ENCODE data around the gene ARNT2.

Gene ARNT2

GRCh38 chr15:80467311-80467714 lies 63.1 kb downstream of the ARNT2 start:
- DNase-seq = no peak

DNA sequence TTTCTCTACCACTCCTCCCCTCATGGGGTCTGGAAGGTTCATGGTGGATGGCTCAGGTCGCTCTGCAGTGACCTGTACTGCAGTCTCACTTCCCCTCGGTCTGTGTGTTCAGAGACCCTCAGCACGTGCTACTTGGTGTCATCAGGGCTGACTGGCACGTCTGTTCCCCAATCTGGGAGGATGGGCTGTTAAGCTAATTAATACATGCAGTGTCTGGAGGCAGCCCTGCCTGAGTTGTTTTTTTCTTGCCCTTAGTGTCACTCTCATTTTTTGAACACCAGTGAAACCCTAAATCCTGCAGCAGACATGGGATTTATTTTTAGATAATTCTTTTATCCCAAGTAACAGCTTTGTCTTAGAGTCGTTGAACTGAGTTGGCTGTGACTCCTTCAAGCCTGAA lies 64.6 kb downstream of the ARNT2 start:
- no peak for DNase-seq

GRCh38 chr15:80471881-80472280 lies 67.7 kb downstream of the ARNT2 start:
- DNase-seq = no peak

DNA sequence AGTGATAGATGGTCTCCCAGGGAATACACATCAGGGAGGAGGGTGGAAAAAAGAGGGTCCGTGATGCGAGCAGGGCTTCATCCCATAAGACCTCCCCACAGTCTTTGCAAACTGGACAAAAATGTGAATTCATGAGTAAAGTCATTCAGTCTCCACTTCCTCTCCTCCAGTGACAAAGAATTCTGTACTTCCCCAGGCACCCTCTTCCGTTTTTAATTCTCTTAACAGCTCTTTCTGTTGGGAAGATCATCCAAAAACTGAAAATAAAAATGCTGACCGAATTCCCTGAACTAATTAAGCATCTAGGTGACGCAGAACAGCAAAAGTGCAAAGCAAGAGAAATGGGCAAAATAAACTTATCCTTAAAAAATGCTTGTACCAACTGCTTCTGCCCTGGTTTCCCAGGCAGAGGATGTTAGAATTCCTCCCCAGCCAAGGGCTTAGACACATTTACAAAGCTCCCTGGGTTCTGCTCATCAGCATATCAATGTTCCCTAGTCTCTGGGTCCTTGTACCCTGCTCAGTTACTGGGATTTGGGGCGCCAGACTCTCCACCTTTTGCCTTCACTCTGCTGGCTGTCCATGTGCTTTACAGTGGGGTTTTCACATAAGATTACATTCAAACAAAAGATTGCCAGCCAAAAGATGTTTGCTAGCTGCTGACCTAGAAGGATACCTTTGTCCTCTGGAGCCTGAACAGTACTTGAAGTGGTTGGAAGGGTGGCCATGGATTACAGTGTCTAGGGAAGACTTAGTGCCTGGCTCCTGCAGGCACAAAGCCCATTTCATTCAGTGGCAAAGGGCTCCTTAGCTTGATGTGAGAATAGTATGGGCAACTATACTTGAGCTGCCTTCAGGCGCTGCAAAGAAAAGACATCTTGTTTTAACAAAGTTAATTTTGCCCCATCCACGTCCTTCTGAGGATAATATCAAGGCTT lies 69.4 kb downstream of the ARNT2 start:
- DNase-seq = no peak

DNA sequence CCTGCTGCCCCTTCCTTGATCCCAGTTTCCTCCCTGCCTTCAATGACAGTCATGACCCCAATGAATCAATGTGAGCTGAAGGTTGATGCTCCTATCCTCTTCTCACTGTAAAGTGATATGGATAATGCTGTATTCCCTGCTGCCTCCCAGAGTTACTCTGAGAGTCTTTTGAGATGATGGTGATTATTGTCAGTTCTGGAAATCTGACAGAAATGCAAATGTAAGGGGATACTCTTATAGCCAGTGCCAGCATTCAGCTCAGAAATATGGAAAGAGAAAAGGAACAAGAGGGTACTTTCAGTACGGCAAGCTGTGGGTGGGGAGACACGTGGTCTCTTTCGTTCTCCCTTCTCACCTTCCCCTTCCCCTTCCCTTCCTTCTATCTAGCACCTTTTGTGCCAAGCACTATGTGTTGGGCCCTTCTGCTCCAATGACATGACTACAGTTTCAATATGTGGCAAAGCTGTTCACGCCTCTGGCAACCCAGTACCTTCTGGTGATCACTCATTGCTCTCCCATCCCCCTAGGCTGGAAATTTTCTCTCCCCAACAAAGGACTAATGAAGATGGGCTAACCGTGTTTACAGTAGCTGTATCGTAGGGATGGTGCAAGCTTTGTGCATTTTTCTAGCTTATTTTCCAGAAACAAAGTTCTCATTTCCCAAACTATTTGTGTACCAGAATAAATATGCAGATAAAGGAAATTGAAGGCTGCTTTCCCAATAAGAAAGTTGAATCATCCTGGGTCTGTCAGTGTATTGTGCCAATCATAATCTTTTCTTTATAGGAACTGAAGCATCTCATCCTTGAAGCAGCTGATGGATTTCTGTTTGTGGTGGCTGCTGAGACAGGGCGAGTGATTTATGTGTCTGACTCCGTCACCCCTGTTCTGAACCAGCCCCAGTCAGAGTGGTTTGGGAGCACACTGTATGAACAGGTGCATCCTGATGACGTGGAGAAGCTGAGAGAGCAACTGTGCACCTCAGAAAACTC lies 70.3 kb downstream of the ARNT2 start:
- no peak for DNase-seq

DNA sequence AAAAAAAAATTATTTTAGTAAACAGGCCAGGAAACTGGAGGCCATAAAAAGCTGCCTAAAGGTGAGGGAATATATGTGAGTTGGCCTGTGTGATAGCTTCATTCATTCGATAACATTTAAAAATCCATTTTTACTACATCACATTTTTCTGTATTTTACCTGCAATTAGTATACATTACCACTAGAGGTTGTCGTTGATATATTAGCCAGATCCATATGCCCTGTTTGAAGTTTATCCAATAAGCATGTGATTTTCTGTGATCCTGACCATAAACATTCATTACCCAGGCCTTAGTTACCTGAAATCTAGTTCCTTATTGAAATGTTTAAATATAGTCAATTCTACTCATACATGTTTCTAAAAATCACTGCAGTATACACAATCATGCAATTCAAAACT lies 71.4 kb downstream of the ARNT2 start:
- DNase-seq = no peak

DNA sequence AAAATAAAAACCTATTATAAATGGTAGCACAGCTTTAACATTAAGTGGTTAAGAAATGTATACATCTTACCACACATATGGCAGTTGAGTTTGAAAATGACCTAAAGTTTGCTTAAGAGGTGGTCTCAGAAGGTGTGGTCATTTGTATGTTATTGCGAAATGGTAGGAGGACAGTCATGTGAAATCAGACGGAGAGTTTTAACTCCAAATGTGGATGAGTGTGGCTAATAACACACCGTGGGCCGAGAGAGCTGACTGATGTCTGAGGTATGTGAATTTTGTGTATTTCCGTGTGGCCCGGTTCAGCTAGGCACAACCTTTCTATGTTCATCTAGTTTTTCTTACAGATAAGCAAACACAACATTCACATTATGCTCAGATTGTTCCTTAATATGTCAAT lies 71.9 kb downstream of the ARNT2 start:
- no peak for DNase-seq

- DNase-seq = no peak
Measured at GRCh38 chr15:80478075-80478474, 73.9 kb downstream of the ARNT2 start.

DNA sequence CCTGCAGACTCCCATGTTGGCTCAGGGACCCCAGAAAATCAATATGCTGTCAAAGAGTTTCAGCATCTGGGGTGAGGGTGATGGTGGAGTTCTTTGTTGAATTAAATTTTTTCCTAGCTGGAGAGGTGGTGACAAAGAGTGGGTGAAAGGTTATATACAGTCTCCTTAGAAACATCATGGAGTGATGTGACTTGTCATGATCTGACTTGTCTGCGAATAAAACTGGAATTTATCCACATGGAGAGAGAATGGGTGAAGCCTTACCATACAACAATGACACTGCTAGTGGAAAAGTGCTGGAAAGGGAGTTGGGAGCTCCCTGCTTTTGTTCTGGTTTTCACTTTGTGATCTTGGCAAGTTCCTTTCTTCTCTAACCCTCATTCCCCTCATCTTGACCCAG lies 75.0 kb downstream of the ARNT2 start:
- DNase-seq = no peak

GRCh38 chr15:80480171-80480811 lies 76.1 kb downstream of the ARNT2 start:
- DNase-seq = no peak

GRCh38 chr15:80480909-80481308 lies 76.7 kb downstream of the ARNT2 start:
- DNase-seq = no peak

DNA sequence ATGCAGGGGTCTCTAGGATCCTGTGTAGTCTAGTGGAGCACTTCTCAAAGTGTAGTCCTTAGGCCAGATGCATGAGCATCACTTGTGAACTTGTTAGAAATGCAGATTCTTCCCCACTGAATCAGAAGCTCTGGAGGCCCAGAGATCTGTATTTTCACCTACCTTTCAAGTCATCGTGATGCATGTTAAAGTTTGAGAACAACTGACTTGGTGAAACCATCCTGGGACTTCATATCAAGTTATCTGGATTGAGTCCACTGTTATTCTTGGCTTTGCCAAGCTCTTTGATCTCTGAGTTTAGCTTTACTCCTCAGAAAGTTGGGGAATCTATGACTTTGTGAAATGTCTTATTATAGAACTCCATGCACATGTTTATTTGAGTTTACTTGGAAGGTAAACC lies 78.5 kb downstream of the ARNT2 start:
- no peak for DNase-seq

DNA sequence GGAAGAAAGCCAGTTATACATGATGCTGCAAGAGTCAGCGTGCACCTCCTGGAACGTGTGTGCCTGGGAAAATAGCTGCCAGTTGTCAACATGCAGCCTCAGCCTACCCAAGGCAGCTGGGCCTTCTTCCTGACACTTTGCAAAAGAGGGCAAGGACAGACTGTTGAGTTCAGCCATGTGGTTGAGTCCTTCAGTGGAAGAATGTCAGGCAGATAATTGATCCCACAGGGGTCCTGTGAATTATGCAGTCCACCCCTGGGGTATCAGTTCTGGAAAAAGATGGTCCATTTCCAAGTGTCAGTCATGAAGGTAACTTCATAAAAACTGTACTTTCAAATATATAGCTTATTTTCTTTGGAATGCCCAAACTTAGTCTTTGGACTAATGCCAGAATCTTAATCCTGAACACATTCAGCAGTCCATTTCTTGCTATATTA lies 79.6 kb downstream of the ARNT2 start:
- DNase-seq = no peak

DNA sequence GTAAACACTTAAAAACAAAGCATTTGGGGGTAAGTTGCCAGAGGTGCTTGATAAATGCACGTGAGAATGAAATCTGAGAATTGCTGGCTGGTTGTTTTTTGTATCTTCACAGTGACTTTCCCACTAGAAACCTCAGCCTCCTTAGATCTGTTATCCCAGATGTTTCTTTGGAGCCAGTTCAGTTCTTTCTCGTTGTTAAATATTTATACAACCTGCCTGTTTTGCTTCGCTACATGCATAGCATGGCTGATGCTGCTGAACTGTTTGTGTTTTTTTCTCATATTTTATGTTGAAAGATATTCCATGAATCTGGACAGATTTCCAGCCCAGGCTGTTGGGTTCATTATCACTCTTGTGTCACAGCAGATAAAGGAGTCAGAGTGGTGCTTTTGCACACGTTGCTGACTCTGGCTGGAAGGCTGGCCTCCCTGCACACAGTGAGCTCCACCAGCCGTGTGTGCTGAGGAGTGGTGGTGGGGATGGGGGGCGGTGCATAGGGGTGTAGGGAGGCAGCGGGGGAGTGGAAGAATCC lies 80.2 kb downstream of the ARNT2 start:
- DNase-seq = no peak

GRCh38 chr15:80485370-80486164 lies 81.4 kb downstream of the ARNT2 start:
- DNase-seq = no peak

DNA sequence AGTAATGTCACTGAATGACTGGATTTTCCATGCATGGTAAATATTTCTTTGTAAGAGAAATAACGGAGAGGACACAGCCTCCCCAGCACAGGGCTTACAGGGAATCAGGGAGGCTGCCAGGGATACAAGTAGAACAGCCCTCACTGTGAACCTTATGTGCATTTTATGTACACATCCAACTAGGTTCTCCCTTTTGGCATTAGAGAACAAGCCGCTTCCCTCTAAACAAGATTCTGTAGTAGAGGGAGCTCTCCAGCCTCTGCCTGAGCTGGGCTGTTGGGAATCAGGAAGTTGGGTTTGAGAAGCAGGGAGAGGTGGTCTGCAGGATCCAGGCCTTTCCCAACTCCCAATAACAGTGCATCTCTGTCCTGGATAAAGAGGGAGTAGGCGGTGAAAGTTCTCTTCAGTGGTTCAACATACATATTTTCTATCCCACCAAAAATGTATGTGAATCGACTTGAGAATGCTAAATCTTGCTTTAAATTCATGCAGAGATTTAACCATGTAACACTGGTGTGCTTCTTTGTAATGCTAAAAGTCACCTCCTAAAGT lies 83.7 kb downstream of the ARNT2 start:
- DNase-seq = no peak

DNA sequence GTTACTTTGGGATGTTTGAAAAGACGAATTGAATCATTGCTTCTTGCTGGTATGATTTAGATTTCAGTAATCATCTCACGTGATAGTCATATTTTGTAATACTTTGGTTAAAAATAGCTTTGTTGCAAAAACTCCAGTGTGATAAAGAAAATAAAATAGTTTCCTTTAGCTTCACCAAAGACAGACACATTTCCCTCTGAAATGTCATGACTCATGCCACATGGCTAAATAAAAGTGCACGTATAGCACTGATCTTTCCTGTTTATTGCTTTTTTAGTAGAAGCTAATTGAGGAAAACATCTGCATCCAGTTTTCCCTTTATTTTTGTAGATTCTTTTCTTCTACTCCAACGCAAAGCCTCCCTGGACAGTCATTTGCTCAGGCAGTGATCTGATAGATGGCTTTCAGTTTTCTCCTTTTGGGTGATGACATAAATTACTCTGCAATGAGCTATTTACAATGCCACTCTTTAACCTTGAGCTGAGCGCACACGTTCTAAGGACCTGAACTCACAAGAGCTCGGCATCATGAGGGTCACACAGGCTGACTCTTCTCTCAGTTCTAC lies 84.9 kb downstream of the ARNT2 start:
- DNase-seq = no peak

GRCh38 chr15:80490431-80490990 lies 86.3 kb downstream of the ARNT2 start:
- no peak for DNase-seq

- DNase-seq = no peak
Measured at GRCh38 chr15:80491163-80491847, 87.1 kb downstream of the ARNT2 start.

GRCh38 chr15:80492409-80492808 lies 88.2 kb downstream of the ARNT2 start:
- no peak for DNase-seq
